Neural progenitor cell (in vitro differentiated cells): Measurements from ENCODE around the gene RRP8.

Source experiments
- EZH2 ChIP-seq: fragments of 200-600 bp; sonication (generic); IDR thresholded peaks from 2 replicates; pipeline ENCODE4 v1.6.1; 2017; ENCODE audit warnings: antibody characterized with exemption, mild to moderate bottlenecking, moderate library complexity
- TF ChIP-seq, protein P1 (sequence below): fragments of 200-600 bp; sonication (generic); IDR thresholded peaks from 2 replicates; pipeline ENCODE4 v1.5.1; 2017; ENCODE audit warnings: antibody characterized with exemption, mild to moderate bottlenecking

DNA sequence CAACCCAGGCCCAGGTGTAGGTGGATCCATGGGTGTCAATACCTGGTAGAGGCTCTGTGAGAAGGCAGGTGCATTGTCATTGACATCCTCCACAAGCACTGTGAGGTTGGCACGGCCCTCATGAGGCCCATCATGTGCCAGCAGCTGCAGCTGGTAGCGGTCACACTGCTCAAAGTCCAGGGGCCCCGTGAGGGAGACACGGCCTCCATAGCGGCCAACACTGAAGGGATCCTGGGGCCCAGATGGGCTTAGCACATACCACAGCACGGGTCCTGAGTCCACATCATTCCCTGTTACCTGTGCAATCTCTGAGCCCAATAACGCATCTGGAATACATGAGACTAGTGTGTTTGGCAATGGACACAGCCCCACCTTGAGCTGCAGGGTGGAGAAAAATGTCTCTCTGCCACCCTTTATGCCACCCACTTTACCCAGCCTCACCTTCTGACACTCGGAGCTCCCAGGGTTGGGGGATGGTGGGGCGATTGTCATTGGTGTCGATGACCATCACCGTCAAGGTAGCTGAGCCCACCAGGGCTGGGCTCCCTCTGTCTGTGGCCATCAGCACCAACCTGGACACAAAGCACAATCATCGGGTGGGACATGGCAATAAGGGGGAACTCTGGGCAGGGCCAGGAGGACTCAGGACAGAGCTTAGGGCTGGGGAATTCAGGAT, 21.9 kb upstream of the RRP8 start:
- TF ChIP-seq, protein P1, sequence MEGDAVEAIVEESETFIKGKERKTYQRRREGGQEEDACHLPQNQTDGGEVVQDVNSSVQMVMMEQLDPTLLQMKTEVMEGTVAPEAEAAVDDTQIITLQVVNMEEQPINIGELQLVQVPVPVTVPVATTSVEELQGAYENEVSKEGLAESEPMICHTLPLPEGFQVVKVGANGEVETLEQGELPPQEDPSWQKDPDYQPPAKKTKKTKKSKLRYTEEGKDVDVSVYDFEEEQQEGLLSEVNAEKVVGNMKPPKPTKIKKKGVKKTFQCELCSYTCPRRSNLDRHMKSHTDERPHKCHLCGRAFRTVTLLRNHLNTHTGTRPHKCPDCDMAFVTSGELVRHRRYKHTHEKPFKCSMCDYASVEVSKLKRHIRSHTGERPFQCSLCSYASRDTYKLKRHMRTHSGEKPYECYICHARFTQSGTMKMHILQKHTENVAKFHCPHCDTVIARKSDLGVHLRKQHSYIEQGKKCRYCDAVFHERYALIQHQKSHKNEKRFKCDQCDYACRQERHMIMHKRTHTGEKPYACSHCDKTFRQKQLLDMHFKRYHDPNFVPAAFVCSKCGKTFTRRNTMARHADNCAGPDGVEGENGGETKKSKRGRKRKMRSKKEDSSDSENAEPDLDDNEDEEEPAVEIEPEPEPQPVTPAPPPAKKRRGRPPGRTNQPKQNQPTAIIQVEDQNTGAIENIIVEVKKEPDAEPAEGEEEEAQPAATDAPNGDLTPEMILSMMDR: no peak
- TF ChIP-seq EZH2: no peak
